HEK293 (cell line): Measurements from ENCODE around the gene TNFRSF13B.

Source experiments
- CTCF ChIA-PET: fragments of 350-600 bp; formaldehyde crosslinking; extraction: SDS; loops from one replicate; lab custom pipeline; 2021; ENCODE audit warnings: antibody characterized with exemption; lab: Yijun Ruan, JAX
- POLR2A ChIA-PET: fragments of 300-600 bp; formaldehyde crosslinking; extraction: SDS; loops from one replicate; lab custom pipeline; 2020; ENCODE audit warnings: antibody characterized with exemption, inconsistent platforms; lab: Yijun Ruan, JAX
- H3K27ac ChIP-seq: fragments of 200-500 bp; sonication (Bioruptor generic); 2 replicates; pipeline ENCODE4 v1.5.1; 2014; ENCODE audit warnings: low read depth, low read length, control low read depth, inconsistent platforms; ENCODE audit errors: extremely low read depth
- H3K36me3 ChIP-seq, 2 experiments: fragments of 200-500 bp in 1 of 2; sonication (Bioruptor generic) in 1 of 2; 1 replicate in 1 of 2; 2 replicates in 1 of 2; pipeline ENCODE4 v1.5.1; 2014 to 2017; ENCODE audit warnings: inconsistent platforms in 2 of 2, low read length in 2 of 2; ENCODE audit not compliant: control insufficient read depth in 2 of 2, insufficient read depth in 1 of 2
- H3K4me1 ChIP-seq: fragments of 200-500 bp; sonication (Bioruptor generic); 2 replicates; pipeline ENCODE4 v1.5.1; 2014; ENCODE audit warnings: mild to moderate bottlenecking, low read length, inconsistent platforms; ENCODE audit not compliant: control insufficient read depth, insufficient read depth
- H3K4me3 ChIP-seq: 2 replicates; pipeline ENCODE4 v1.5.1; 2011; ENCODE audit warnings: low read depth, mild to moderate bottlenecking, control low read depth, low read length, moderate library complexity
- H3K9me3 ChIP-seq: fragments of 200-500 bp; sonication (Bioruptor generic); 2 replicates; pipeline ENCODE4 v1.5.1; 2014; ENCODE audit warnings: low read depth, low read length, inconsistent platforms; ENCODE audit not compliant: control insufficient read depth, insufficient read depth
- BCL6B ChIP-seq: fragments of 450-650 bp; formaldehyde crosslinking; IDR thresholded peaks from 2 replicates; pipeline ENCODE4 v1.5.1; 2017; ENCODE audit warnings: missing biosample characterization, missing genetic modification characterization
- ELK4 ChIP-seq: IDR thresholded peaks from 2 replicates; pipeline ENCODE4 v1.6.1; 2011; ENCODE audit warnings: mild to moderate bottlenecking, low read depth, low read length, borderline replicate concordance
- KLF1 ChIP-seq: fragments of 450-650 bp; formaldehyde crosslinking; IDR thresholded peaks from 2 replicates; pipeline ENCODE4 v1.5.1; 2016; ENCODE audit warnings: missing biosample characterization, missing genetic modification characterization
- KLF10 ChIP-seq: fragments of 450-650 bp; IDR thresholded peaks from 2 replicates; pipeline ENCODE4 v1.5.1; 2018; ENCODE audit warnings: missing biosample characterization, mild to moderate bottlenecking, missing genetic modification characterization
- PRDM4 ChIP-seq: fragments of 450-650 bp; formaldehyde crosslinking; IDR thresholded peaks from 2 replicates; pipeline ENCODE4 v1.5.1; 2017; ENCODE audit warnings: missing biosample characterization, missing genetic modification characterization
- ZFP69B ChIP-seq: fragments of 450-650 bp; formaldehyde crosslinking; IDR thresholded peaks from 2 replicates; pipeline ENCODE4 v1.5.1; 2016; ENCODE audit warnings: missing biosample characterization, missing genetic modification characterization
- ZNF114 ChIP-seq: fragments of 450-650 bp; formaldehyde crosslinking; IDR thresholded peaks from 2 replicates; pipeline ENCODE4 v1.5.0; 2017; ENCODE audit warnings: missing biosample characterization, missing genetic modification characterization
- ZNF140 ChIP-seq: fragments of 450-650 bp; formaldehyde crosslinking; IDR thresholded peaks from 2 replicates; pipeline ENCODE4 v1.5.1; 2016; ENCODE audit warnings: missing biosample characterization, missing genetic modification characterization
- ZNF169 ChIP-seq: fragments of 450-650 bp; formaldehyde crosslinking; IDR thresholded peaks from 2 replicates; pipeline ENCODE4 v1.5.1; 2016; ENCODE audit warnings: missing biosample characterization, missing genetic modification characterization
- ZNF202 ChIP-seq: fragments of 450-650 bp; formaldehyde crosslinking; IDR thresholded peaks from 2 replicates; pipeline ENCODE4 v1.5.1; 2016; ENCODE audit warnings: missing biosample characterization, missing genetic modification characterization, borderline replicate concordance
- ZNF223 ChIP-seq: fragments of 450-650 bp; formaldehyde crosslinking; IDR thresholded peaks from 2 replicates; pipeline ENCODE4 v1.5.1; 2016; ENCODE audit warnings: missing biosample characterization, missing genetic modification characterization
- ZNF266 ChIP-seq: fragments of 450-650 bp; formaldehyde crosslinking; IDR thresholded peaks from 2 replicates; pipeline ENCODE4 v1.5.1; 2016; ENCODE audit warnings: missing biosample characterization, missing genetic modification characterization, low read depth
- ZNF341 ChIP-seq: fragments of 450-650 bp; formaldehyde crosslinking; IDR thresholded peaks from 2 replicates; pipeline ENCODE4; 2016; ENCODE audit warnings: low read depth, missing biosample characterization, missing genetic modification characterization
- ZNF521 ChIP-seq: fragments of 450-650 bp; formaldehyde crosslinking; IDR thresholded peaks from 2 replicates; pipeline ENCODE4 v1.5.1; 2017; ENCODE audit warnings: missing biosample characterization, mild to moderate bottlenecking, missing genetic modification characterization
- ZNF596 ChIP-seq: fragments of 450-650 bp; IDR thresholded peaks from 2 replicates; pipeline ENCODE4 v1.5.0; 2018; ENCODE audit warnings: missing biosample characterization, mild to moderate bottlenecking, missing genetic modification characterization, moderate library complexity
- ZNF621 ChIP-seq: fragments of 450-650 bp; formaldehyde crosslinking; IDR thresholded peaks from 2 replicates; pipeline ENCODE4 v1.5.1; 2017; ENCODE audit warnings: missing biosample characterization, missing genetic modification characterization
- ZNF670 ChIP-seq: fragments of 450-650 bp; formaldehyde crosslinking; IDR thresholded peaks from 2 replicates; pipeline ENCODE4 v1.5.1; 2016; ENCODE audit warnings: missing biosample characterization, missing genetic modification characterization, low read depth
- ZNF677 ChIP-seq: fragments of 450-650 bp; IDR thresholded peaks from 2 replicates; pipeline ENCODE4 v1.5.0; 2018; ENCODE audit warnings: missing biosample characterization, mild to moderate bottlenecking, missing genetic modification characterization, moderate library complexity
- ZSCAN18 ChIP-seq: fragments of 450-650 bp; formaldehyde crosslinking; IDR thresholded peaks from 2 replicates; pipeline ENCODE4 v1.5.1; 2016; ENCODE audit warnings: missing biosample characterization, missing genetic modification characterization
- ZSCAN30 ChIP-seq: fragments of 450-650 bp; IDR thresholded peaks from 2 replicates; pipeline ENCODE4 v1.5.1; 2018; ENCODE audit warnings: missing biosample characterization, mild to moderate bottlenecking, missing genetic modification characterization, moderate library complexity

Gene TNFRSF13B

GRCh38 chr17:16917671-16918394 is 54.1 kb downstream of the TNFRSF13B start:
- POLR2A ChIA-PET = no interaction called here

GRCh38 chr17:16916557-16916920 is 55.4 kb downstream of the TNFRSF13B start:
- TF ChIP-seq PRDM4 (no peak), ELK4 (no peak), KLF1 (no peak), ZNF114 (tag by site-specific recombination) (no peak), ZSCAN30 (no peak), ZNF677 (tag by site-specific recombination) (no peak), ZNF521 (tag by site-specific recombination) (no peak), ZNF223 (tag by site-specific recombination) (no peak), ZNF202 (tag by site-specific recombination) (no peak), ZNF596 (tag by site-specific recombination) (no peak), ZNF621 (no peak), ZNF266 (tag by site-specific recombination) (no peak), ZNF140 (tag by site-specific recombination) (no peak), ZNF169 (tag by site-specific recombination) (no peak), ZFP69B (tag by site-specific recombination) (no peak), KLF10 (tag by site-specific recombination) (no peak), ZNF670 (tag by site-specific recombination) (no peak), BCL6B (no peak)
- H3K4me1 ChIP-seq = no peaks in the 10 kb centered on the region; the same call in 1 of the 2 replicates
- H3K36me3 ChIP-seq = no peaks in the 10 kb centered on the region
- CTCF ChIA-PET = interaction anchor here (0.6 to 6.1 kb wide), 10 partner anchors 11 to 435 kb away, joined by 3 to 34 read pairs (median 6); no protein-coding TSS in a partner anchor
- H3K9me3 ChIP-seq = no peaks in the 10 kb centered on the region
- no peak overlapping the region for H3K4me3 ChIP-seq
- POLR2A ChIA-PET = no interaction called here
- H3K27ac ChIP-seq = no peak overlapping the region

More at GRCh38 chr17:16917671-16918394, 54.1 kb downstream of the TNFRSF13B start:
- Histone ChIP-seq H3K4me1 (no peaks in the 10 kb centered on the region; the same call in 1 of the 2 replicates), H3K4me3 (no peak overlapping the region)
- TF ChIP-seq ZSCAN18 (tag by site-specific recombination) (no peak), ZNF341 (peak; percentile 28; the same call in 1 of the 2 replicates)
- TF ChIP-seq, all 188 proteins: peak for 1
- CTCF ChIA-PET = interaction anchor here (6.1 kb wide), 1 partner anchor 76 kb away, joined by 34 read pairs; no protein-coding TSS in a partner anchor
- Histone ChIP-seq H3K9me3 (no peaks in the 10 kb centered on the region), H3K36me3 (no peaks in the 10 kb centered on the region), H3K27ac (no peak overlapping the region)
